Prostate gland (tissue), 2 donors: ENCODE measurements around the gene CSMD2.

Experiments
- CTCF ChIP-seq, 4 experiments: fragments of 200-600 bp in 2 of 4; fragments of 450-650 bp in 2 of 4; sonication (generic) in 2 of 4; IDR thresholded peaks; 1 replicate in 3 of 4; 2 replicates in 1 of 4; pipeline ENCODE4 v1.5.1; 2016 to 2019; ENCODE audit warnings: antibody characterized with exemption in 4 of 4, mild to moderate bottlenecking in 2 of 4, moderate library complexity in 2 of 4
- POLR2A ChIP-seq: fragments of 450-650 bp; IDR thresholded peaks from one replicate; pipeline ENCODE4 v1.6.1; 2016; ENCODE audit warnings: antibody characterized with exemption, mild to moderate bottlenecking

GRCh38 chr1:33470495-33471012 lies 694.5 kb downstream of the CSMD2 start:
- TF ChIP-seq CTCF (IDR thresholded peaks at IDR 0.05) (peak; percentile 44 to 86 (median 80)), POLR2A (no peak)
